Ectodermal cell (in vitro differentiated cells): ENCODE data around the gene TEX26.

ENCODE experiments used
- H3K27ac ChIP-seq: 2 replicates; pipeline ENCODE4 v1.7.0; 2013; ENCODE audit warnings: mild to moderate bottlenecking, low read depth, low read length; ENCODE audit not compliant: insufficient read depth, poor library complexity, severe bottlenecking
- H3K27me3 ChIP-seq: 2 replicates; pipeline ENCODE4 v1.7.0; 2013; ENCODE audit warnings: mild to moderate bottlenecking, low read length; ENCODE audit not compliant: insufficient read depth, control insufficient read depth, poor library complexity, severe bottlenecking
- H3K36me3 ChIP-seq: one replicate; pipeline ENCODE4 v1.7.0; 2013; ENCODE audit warnings: low read length; ENCODE audit not compliant: control insufficient read depth, insufficient read depth
- H3K4me1 ChIP-seq: one replicate; pipeline ENCODE4 v1.7.0; 2013; ENCODE audit warnings: low read length; ENCODE audit not compliant: control insufficient read depth, insufficient read depth
- H3K4me3 ChIP-seq: 2 replicates; pipeline ENCODE4 v1.7.0; 2013; ENCODE audit warnings: low read depth, low read length, control low read depth; ENCODE audit not compliant: insufficient read depth
- H3K9me3 ChIP-seq: 2 replicates; pipeline ENCODE4 v1.7.0; 2013; ENCODE audit warnings: mild to moderate bottlenecking, low read length, moderate library complexity; ENCODE audit not compliant: control insufficient read depth
- WGBS, 2 experiments: methylation state at CpG; one replicate each; pipeline ENCODE4 v1.1.7; 2013; ENCODE audit warnings: missing lambda C conversion rate in 2 of 2; 5-methylcytosine and 5-hydroxymethylcytosine counted together

Gene TEX26

DNA sequence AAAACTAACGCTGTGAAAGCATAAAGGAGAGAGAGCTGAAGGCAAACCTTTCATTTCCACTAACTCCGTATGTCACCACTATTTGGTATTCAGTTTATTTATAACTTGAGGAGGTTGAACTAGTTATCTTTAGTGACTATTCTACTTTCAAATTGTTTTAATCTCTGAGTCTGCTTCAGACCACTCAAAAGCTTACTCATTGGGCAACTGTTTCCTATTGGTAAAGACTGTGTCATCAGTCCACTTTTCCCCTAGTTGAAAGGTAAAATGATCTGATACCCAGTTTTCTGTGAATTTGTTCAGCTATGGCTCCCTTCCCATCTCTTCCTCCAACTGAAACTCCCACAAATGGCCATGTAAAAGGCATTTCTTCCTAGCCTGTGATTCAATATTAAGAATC is 39.1 kb downstream of the TEX26 start:
- Histone ChIP-seq H3K4me1 (no peaks in the 10 kb centered on the region), H3K9me3 (peaks cover 2% of the 10 kb centered on the region), H3K27me3 (no peaks in the 10 kb centered on the region), H3K36me3 (no peaks in the 10 kb centered on the region), H3K4me3 (no peak overlapping the region), H3K27ac (no peak overlapping the region)
- 86 to 94% methylated on average over 1 to 2 of the region's 2 CpGs for WGBS, 2 experiments

DNA sequence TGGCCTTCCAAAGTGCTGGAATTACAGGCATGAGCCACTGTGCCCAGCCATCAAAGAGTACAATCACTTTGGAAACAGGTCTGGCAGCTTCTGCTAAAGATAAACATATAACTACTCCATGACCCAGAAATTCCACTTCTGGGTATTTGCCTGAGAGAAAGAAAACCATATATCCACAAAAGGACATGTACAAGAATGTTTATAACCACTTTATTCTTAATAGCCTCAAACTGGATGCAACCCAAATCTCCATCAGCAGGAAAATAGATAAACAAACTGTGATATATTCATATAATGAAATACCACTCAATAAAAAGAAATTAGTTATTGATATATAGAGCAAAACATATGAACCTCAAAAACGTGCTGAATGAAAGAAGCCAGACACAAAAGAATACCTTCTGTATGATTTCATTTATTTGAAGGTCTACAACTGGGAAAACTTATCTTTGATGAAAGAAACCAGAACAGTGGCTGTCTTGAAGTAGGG is 40.5 kb downstream of the TEX26 start:
- Histone ChIP-seq H3K9me3 (no peaks in the 10 kb centered on the region), H3K27me3 (no peaks in the 10 kb centered on the region), H3K4me3 (no peak overlapping the region), H3K36me3 (no peaks in the 10 kb centered on the region), H3K27ac (no peak overlapping the region), H3K4me1 (no peaks in the 10 kb centered on the region)
- WGBS, 2 experiments, result 0% methylated on average over 1 of the region's 1 CpG

DNA sequence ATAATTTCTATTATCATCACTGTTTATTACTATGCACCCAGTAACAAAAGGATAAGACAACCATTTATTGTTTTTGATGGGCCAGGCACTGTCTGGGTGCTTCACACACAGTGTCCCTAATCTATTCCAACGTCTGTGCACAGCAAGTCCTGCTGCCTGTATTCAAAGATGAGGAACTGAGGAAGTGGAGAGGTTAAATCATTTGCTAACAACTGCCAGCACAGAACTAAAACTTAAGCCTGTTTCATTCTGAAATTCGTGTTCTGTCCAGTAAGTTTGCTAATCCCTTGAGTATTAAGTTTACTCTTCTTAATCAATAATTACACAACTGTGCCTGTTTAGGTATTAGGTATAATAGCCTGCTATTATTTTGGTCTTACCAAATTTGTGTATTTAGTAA is 41.9 kb downstream of the TEX26 start:
- no peaks in the 10 kb centered on the region for H3K36me3 ChIP-seq
- 57 to 76% methylated on average over 1 to 2 of the region's 2 CpGs for WGBS, 2 experiments
- no peaks in the 10 kb centered on the region for H3K27me3 ChIP-seq

DNA sequence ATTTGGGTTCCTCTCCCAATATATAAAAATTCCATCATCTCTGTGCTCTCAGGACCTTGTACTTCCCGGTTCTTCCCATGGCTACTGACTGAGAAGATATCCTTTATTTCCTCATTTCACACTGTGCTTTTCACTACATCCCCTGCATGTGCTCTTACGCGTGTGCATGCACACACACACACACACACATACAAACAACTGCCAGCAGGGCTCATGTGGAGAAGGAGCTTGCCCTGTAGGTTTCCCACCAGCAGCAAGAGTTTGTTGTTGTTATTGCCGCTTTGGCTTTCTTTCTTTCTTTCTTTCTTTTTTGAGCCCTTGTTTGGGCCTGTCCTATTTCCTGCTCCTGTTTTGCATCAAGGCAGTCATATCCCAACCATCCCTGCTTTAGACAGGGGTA is 43.6 kb downstream of the TEX26 start:
- no peaks in the 10 kb centered on the region for H3K27me3 ChIP-seq
- WGBS, 2 experiments, result 76 to 80% methylated on average over 4 of the region's 4 CpGs
- H3K36me3 ChIP-seq, result no peaks in the 10 kb centered on the region
- H3K27ac ChIP-seq, result no peak overlapping the region
- no peaks in the 10 kb centered on the region for H3K9me3 ChIP-seq
- no peak overlapping the region for H3K4me3 ChIP-seq
- H3K4me1 ChIP-seq, result no peaks in the 10 kb centered on the region

More for the DNA sequence above, 41.9 kb downstream of the TEX26 start:
- Histone ChIP-seq H3K4me1 (no peaks in the 10 kb centered on the region), H3K4me3 (no peak overlapping the region), H3K27ac (no peak overlapping the region), H3K9me3 (no peaks in the 10 kb centered on the region)

DNA sequence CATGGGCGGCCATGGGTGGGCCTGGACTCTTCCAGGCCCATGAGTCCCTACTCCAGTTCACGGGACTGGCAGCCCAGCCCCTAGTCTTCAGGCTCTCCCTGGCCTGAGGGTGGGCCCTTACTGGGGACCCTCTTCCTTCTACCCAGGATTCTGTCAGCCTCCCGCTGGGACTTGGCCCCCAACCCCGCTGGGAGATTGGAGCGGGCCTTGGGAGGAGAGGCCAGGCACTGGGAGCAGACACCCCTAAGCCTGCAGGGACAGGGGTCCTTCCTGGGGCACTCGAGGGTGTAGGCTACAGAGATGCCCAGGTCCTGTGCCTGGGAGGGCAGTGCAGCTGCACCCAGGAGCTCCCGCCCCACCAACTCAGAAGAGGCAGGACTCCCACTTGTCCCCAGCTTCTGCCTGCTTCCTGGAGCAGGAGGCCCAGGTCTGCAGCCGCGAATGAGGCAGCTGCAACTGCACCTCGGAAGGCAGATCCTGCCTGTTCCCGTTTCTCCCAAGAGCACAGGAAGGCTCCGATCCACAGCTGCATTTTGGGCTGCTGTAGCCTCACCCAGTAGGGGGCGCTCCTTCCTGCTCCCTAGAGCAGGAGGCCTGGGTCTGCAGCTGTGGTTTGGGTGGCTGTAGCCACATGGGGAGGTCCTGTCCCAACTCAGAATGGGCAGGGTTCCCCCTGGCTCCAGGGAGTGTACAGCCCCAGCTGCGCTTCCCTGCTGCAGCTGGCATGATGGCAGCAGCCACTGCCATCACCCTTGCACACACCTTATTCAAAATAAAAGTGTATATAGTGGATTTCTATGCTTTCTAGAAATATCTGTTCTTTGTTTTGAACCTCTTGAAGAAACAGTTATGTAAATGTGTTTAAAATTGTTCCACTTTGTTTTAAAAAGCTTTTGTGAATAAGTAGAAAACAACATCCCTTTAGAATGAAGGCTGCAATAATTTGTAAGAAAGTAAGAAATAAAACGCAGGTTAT is 46.8 kb downstream of the TEX26 start:
- Histone ChIP-seq H3K9me3 (no peaks in the 10 kb centered on the region), H3K4me3 (no peak overlapping the region), H3K36me3 (no peaks in the 10 kb centered on the region), H3K4me1 (peaks cover 5% of the 10 kb centered on the region), H3K27ac (no peak overlapping the region), H3K27me3 (no peaks in the 10 kb centered on the region)
- WGBS, 2 experiments, result 67 to 70% methylated on average over 15 of the region's 15 CpGs

DNA sequence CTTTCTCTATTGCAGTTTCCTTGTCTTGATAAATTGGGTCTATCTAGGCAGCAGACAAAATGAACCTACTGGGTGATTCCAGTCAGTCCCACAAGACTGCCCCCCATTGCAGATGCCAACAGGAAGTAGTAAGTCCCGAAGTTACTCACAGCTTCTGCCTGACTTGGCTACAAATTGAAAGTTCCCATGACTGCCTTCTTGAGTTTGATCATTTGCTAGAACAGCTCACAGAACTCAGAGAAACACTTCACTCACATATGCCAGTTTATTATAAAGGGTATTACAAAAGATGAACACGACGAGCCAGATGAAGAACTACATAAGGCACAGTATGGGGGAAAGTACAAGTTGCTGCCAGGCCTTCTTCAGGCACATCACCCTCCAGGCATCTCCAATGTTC is 50.0 kb downstream of the TEX26 start:
- no peaks in the 10 kb centered on the region for H3K36me3 ChIP-seq
- 93 to 97% methylated on average over 3 of the region's 3 CpGs for WGBS, 2 experiments
- H3K27ac ChIP-seq, result no peak overlapping the region
- H3K9me3 ChIP-seq, result no peaks in the 10 kb centered on the region
- H3K4me1 ChIP-seq, result peaks cover 5% of the 10 kb centered on the region
- H3K27me3 ChIP-seq, result no peaks in the 10 kb centered on the region
- no peak overlapping the region for H3K4me3 ChIP-seq

DNA sequence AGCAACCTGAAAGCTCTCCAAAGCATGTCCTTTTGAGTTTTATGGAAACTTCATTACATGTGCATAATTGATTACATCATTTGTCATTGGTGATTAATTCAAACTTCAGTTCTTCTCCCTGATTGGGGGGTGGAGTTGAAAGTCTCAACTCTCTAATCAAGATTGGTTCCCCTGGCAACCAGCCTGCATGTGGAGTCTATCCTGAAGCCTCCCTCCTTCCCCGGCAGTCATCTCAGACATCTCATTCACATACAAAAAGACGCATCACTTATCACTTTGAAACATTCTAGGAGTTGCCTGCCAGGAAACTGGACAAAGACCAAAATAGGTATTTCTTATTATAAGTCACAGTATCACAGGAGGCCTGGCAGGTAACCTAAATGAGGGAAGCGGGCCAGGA is 50.5 kb downstream of the TEX26 start:
- no peaks in the 10 kb centered on the region for H3K36me3 ChIP-seq
- H3K4me3 ChIP-seq, result no peak overlapping the region
- H3K27me3 ChIP-seq, result no peaks in the 10 kb centered on the region
- H3K9me3 ChIP-seq, result no peaks in the 10 kb centered on the region
- H3K27ac ChIP-seq, result no peak overlapping the region
- WGBS, 2 experiments, result 70 to 83% methylated on average over 3 of the region's 3 CpGs
- peaks cover 5% of the 10 kb centered on the region for H3K4me1 ChIP-seq

DNA sequence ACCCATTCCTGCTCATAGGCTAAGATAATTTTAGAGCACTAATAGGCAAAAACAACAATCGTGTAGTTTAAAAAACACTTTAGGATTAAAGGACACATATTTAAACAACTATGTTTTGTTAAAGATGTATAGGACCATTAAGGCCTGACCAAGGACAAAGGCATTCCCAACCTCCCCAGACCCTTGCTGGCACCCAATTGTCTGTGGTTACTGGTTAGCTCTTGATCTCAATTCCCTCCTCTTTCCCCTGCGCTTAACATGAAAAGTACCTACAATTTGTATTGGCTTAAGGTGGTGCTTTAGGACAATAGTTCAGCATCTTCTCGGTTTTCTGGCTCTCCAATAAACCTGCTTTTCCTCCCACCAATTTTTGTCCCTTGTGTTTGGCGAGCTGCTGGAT is 51.0 kb downstream of the TEX26 start:
- 40% methylated on average over 2 to 3 of the region's 4 CpGs for WGBS, 2 experiments
- no peak overlapping the region for H3K4me3 ChIP-seq
- no peaks in the 10 kb centered on the region for H3K27me3 ChIP-seq
- no peak overlapping the region for H3K27ac ChIP-seq
- H3K9me3 ChIP-seq, result no peaks in the 10 kb centered on the region
- H3K4me1 ChIP-seq, result peaks cover 5% of the 10 kb centered on the region
- H3K36me3 ChIP-seq, result no peaks in the 10 kb centered on the region

DNA sequence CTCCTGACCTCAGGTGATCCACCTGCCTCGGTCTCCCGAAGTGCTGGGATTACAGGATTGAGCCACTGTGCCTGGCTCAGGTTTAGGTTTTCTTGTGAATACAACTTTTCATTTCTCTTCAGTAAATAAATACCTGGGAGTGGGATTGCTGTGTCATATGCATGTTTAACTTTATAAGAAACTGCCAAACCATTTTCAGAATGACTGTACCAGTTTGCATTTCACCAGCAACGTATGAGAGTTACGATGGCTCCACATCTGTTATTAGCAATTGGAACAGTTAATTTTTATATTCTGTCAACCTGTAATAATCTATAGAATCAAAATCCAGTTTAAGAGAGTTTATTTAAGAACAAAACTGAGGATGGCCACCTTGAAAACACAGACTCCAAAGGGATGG is 52.2 kb downstream of the TEX26 start:
- Histone ChIP-seq H3K4me3 (no peak overlapping the region), H3K4me1 (peaks cover 5% of the 10 kb centered on the region), H3K27ac (no peak overlapping the region), H3K27me3 (no peaks in the 10 kb centered on the region), H3K36me3 (no peaks in the 10 kb centered on the region), H3K9me3 (no peaks in the 10 kb centered on the region)
- WGBS, 2 experiments, result 93 to 96% methylated on average over 3 to 4 of the region's 4 CpGs

DNA sequence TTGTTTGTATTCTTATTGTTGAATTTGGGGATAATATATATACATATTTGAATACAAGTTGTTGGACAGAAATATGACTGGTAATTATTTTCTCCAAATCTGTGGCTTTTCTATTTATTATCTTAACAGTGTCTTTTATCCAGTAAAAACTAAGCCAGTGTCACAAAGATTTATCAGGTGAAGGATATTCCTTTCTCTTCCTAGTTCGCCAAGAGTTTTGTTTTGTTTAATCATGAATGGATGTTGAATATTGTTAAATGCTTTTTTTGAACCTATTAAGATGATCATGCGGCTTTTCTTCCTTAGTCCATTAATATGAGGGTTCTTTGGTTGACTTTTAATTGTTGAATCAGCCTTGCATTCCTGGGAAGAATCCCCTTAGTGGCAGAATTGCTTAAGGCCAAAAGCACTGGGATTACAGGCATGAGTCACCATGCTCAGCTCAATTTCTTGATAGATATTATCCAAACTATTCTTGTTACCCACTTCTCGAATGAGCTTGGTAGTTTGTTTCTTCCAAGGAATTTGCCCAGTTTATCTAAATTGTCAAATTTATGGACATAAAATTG is 53.3 kb downstream of the TEX26 start:
- H3K27me3 ChIP-seq, result no peaks in the 10 kb centered on the region
- H3K27ac ChIP-seq, result no peak overlapping the region
- 87 to 100% methylated on average over 3 of the region's 3 CpGs for WGBS, 2 experiments
- no peak overlapping the region for H3K4me3 ChIP-seq
- no peaks in the 10 kb centered on the region for H3K36me3 ChIP-seq
- no peaks in the 10 kb centered on the region for H3K9me3 ChIP-seq
- peaks cover 5% of the 10 kb centered on the region for H3K4me1 ChIP-seq
